ENCODE results near the gene SYNGR4.

SYNGR4 gene

GRCh38 chr19:48340995-48341394, 23.2 kb upstream of the SYNGR4 start:
- DNase-seq, result peak in 22 of 56 donors; percentile 4 to 53 (median 30)

- DNase-seq, result no peak
These were observed 22.4 kb upstream of the SYNGR4 start for GRCh38 chr19:48341515-48342413.

GRCh38 chr19:48342414-48342738, 21.8 kb upstream of the SYNGR4 start:
- no peak for DNase-seq

- DNase-seq, result no peak
These were observed 21.2 kb upstream of the SYNGR4 start for GRCh38 chr19:48342841-48343540.

- DNase-seq, result no peak
These were observed 19.3 kb upstream of the SYNGR4 start for GRCh38 chr19:48344892-48345291.

GRCh38 chr19:48346191-48346590, 18.0 kb upstream of the SYNGR4 start:
- no peak for DNase-seq

GRCh38 chr19:48348045-48348444, 16.1 kb upstream of the SYNGR4 start:
- peak in 2 of 56 donors; percentile 6 to 34 for DNase-seq

- no peak for DNase-seq
These were observed 15.4 kb upstream of the SYNGR4 start for GRCh38 chr19:48348737-48349136.

GRCh38 chr19:48350856-48351255, 13.3 kb upstream of the SYNGR4 start:
- DNase-seq, result no peak

GRCh38 chr19:48351341-48351752, 12.8 kb upstream of the SYNGR4 start:
- DNase-seq, result peak in 28 of 56 donors; percentile 1 to 62 (median 13)

- DNase-seq, result no peak
These were observed 10.5 kb upstream of the SYNGR4 start for GRCh38 chr19:48353677-48354076.

- DNase-seq, result peak in 1 of 56 donors; percentile 15
These were observed 9.7 kb upstream of the SYNGR4 start for GRCh38 chr19:48354332-48354992.

- DNase-seq, result no peak
These were observed 8.7 kb upstream of the SYNGR4 start for GRCh38 chr19:48355365-48355954.

GRCh38 chr19:48359123-48359522, 5.0 kb upstream of the SYNGR4 start:
- no peak for DNase-seq

- no peak for DNase-seq
These were observed 2.3 kb upstream of the SYNGR4 start for GRCh38 chr19:48361912-48362311.

- DNase-seq, result peak; percentile 46 to 98 (median 94)
These were observed 1.3 kb upstream of the SYNGR4 start for GRCh38 chr19:48362716-48363499.

- peak in 16 of 56 donors; percentile 49 to 86 (median 68) for DNase-seq
These were observed 712 bp upstream of the SYNGR4 start for GRCh38 chr19:48363500-48363809.

GRCh38 chr19:48364598-48365348, 606 bp downstream of the SYNGR4 start:
- no peak for DNase-seq

GRCh38 chr19:48365602-48366001, 1.4 kb downstream of the SYNGR4 start:
- no peak for DNase-seq

- no peak for DNase-seq
These were observed 3.7 kb downstream of the SYNGR4 start for GRCh38 chr19:48367855-48368254.

Data from amygdala (tissue), 56 donors.